ENCODE measurements around the gene UBXN1. TPM values are rescaled to one million over a fixed set of nuclear protein-coding genes. Genes with fewer than 3 reads are reported as not detected.

The UBXN1 gene
- total RNA-seq, 1 experiment from 2014 or later = 143 TPM

- POLR2A ChIA-PET (ENCODE audit: low non-redundant PET) = no interaction called here
- peaks cover 31% of the 10 kb centered on the region for H3K36me3 ChIP-seq (ENCODE audit: insufficient read depth, low read length, poor library complexity, severe bottlenecking)
- CTCF ChIA-PET = no interaction called here
- H3K4me3 ChIP-seq (ENCODE audit: low read depth, low read length, poor library complexity, severe bottlenecking) = no peak overlapping the region
- no TSS peak for BruUV-seq (replicated peaks)
- DNase-seq (ENCODE audit: low spot score) = no peak
- intact Hi-C loops (cut with micrococcal nuclease; ENCODE audit: unreplicated experiment) = no loop called here
- peak overlapping the region; percentile 42 for H3K27ac ChIP-seq (ENCODE audit: low read depth, low read length, poor library complexity, severe bottlenecking)
- TF ChIP-seq, protein P1, sequence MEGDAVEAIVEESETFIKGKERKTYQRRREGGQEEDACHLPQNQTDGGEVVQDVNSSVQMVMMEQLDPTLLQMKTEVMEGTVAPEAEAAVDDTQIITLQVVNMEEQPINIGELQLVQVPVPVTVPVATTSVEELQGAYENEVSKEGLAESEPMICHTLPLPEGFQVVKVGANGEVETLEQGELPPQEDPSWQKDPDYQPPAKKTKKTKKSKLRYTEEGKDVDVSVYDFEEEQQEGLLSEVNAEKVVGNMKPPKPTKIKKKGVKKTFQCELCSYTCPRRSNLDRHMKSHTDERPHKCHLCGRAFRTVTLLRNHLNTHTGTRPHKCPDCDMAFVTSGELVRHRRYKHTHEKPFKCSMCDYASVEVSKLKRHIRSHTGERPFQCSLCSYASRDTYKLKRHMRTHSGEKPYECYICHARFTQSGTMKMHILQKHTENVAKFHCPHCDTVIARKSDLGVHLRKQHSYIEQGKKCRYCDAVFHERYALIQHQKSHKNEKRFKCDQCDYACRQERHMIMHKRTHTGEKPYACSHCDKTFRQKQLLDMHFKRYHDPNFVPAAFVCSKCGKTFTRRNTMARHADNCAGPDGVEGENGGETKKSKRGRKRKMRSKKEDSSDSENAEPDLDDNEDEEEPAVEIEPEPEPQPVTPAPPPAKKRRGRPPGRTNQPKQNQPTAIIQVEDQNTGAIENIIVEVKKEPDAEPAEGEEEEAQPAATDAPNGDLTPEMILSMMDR (conservative IDR thresholded peaks at IDR 0.05; ENCODE audit: low read depth, low read length) = no peak
- TF ChIP-seq EZH2 (IDR thresholded peaks at IDR 0.05; ENCODE audit: borderline replicate concordance, low read depth, low read length, poor library complexity, severe bottlenecking) = no peak
- H3K4me1 ChIP-seq (ENCODE audit: insufficient read depth, low read length, poor library complexity, severe bottlenecking) = peaks cover 12% of the 10 kb centered on the region
- no peaks in the 10 kb centered on the region for H3K9me3 ChIP-seq (ENCODE audit: low read depth, low read length, poor library complexity, severe bottlenecking)
- no peaks in the 10 kb centered on the region for H3K27me3 ChIP-seq (replicated peaks; ENCODE audit: insufficient read depth, low read depth, low read length, poor library complexity)
Observed at GRCh38 chr11:62688491-62688890, 9.6 kb upstream of the UBXN1 start.

- Histone ChIP-seq H3K27ac (ENCODE audit: low read depth, low read length, poor library complexity, severe bottlenecking) (peak overlapping the region; percentile 42), H3K27me3 (replicated peaks; ENCODE audit: insufficient read depth, low read depth, low read length, poor library complexity) (no peaks in the 10 kb centered on the region), H3K4me3 (ENCODE audit: low read depth, low read length, poor library complexity, severe bottlenecking) (no peak overlapping the region), H3K4me1 (ENCODE audit: insufficient read depth, low read length, poor library complexity, severe bottlenecking) (peaks cover 12% of the 10 kb centered on the region), H3K9me3 (ENCODE audit: low read depth, low read length, poor library complexity, severe bottlenecking) (no peaks in the 10 kb centered on the region), H3K36me3 (ENCODE audit: insufficient read depth, low read length, poor library complexity, severe bottlenecking) (peaks cover 24% of the 10 kb centered on the region)
- ChIA-PET CTCF (interaction anchor here (0.6 kb wide), 1 partner anchor 8 kb away, joined by 9 read pairs; no protein-coding TSS in a partner anchor), POLR2A (ENCODE audit: low non-redundant PET) (no interaction called here)
- DNase-seq (ENCODE audit: low spot score) = no peak
- TF ChIP-seq, protein P1 (conservative IDR thresholded peaks at IDR 0.05; ENCODE audit: low read depth, low read length) = no peak
- TF ChIP-seq EZH2 (IDR thresholded peaks at IDR 0.05; ENCODE audit: borderline replicate concordance, low read depth, low read length, poor library complexity, severe bottlenecking) = no peak
- no TSS peak for BruUV-seq (replicated peaks)
- intact Hi-C loops (cut with micrococcal nuclease; ENCODE audit: unreplicated experiment) = no loop called here
Observed at GRCh38 chr11:62687508-62688396, 8.9 kb upstream of the UBXN1 start.

- DNase-seq (ENCODE audit: low spot score) = no peak
- Histone ChIP-seq H3K27ac (ENCODE audit: low read depth, low read length, poor library complexity, severe bottlenecking) (no peak overlapping the region), H3K9me3 (ENCODE audit: low read depth, low read length, poor library complexity, severe bottlenecking) (no peaks in the 10 kb centered on the region), H3K36me3 (ENCODE audit: insufficient read depth, low read length, poor library complexity, severe bottlenecking) (peaks cover 2% of the 10 kb centered on the region), H3K27me3 (replicated peaks; ENCODE audit: insufficient read depth, low read depth, low read length, poor library complexity) (no peaks in the 10 kb centered on the region), H3K4me3 (ENCODE audit: low read depth, low read length, poor library complexity, severe bottlenecking) (no peak overlapping the region), H3K4me1 (ENCODE audit: insufficient read depth, low read length, poor library complexity, severe bottlenecking) (peaks cover 15% of the 10 kb centered on the region)
- TF ChIP-seq, protein P1 (conservative IDR thresholded peaks at IDR 0.05; ENCODE audit: low read depth, low read length) = no peak
- TF ChIP-seq EZH2 (IDR thresholded peaks at IDR 0.05; ENCODE audit: borderline replicate concordance, low read depth, low read length, poor library complexity, severe bottlenecking) = no peak
- ChIA-PET POLR2A (ENCODE audit: low non-redundant PET) (no interaction called here), CTCF (interaction anchor here (0.6 kb wide), 1 partner anchor 258 kb away, joined by 6 read pairs; no protein-coding TSS in a partner anchor)
- intact Hi-C loops (cut with micrococcal nuclease; ENCODE audit: unreplicated experiment) = no loop called here
- no TSS peak for BruUV-seq (replicated peaks)
Observed at GRCh38 chr11:62682518-62682917, 3.6 kb upstream of the UBXN1 start.
